DMS 273 treated with DMSO at 0.1 percent for 48 hours (cell line): ENCODE measurements around the gene CDS2.

ENCODE experiments used
- DNase-seq: peaks from one replicate; lab custom pipeline; 2025; lab: John Stamatoyannopoulos, UW

Gene CDS2

GRCh38 chr20:5212907-5213487 lies 86.2 kb downstream of the CDS2 start:
- DNase-seq = no peak

- DNase-seq = no peak
Observed at GRCh38 chr20:5214826-5215225, 88.0 kb downstream of the CDS2 start.

DNA sequence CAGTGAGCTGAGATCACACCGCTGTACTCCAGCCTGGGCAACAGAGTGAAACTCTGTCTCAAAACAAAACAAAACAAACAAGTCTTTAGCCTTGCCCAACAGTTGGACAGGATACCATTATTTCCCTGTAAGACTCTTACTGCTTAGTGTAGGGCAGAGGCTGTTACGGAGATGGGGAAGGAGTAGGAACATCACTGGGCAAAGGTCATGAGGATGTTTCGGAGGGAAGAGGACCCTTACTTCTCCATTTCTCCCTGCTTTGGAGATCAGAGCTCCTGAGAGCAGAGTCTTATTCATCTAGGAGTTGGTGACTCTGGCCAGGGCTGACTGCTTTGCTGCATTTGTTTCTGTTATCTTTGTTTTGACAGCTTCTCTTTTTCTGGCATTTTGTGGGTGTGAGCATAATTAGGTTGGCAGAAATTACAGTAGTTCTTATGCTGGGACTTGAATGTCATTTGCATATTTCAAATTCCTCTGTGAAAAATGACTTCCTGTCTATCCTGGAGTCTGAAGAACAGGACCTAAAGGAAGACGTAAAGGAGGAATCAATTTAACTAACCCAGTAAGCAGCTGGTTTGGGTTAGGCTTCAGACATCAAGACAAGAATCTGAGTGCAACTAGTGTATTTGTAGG lies 89.0 kb downstream of the CDS2 start:
- no peak for DNase-seq

- no peak for DNase-seq
Observed at GRCh38 chr20:5216663-5217062, 89.9 kb downstream of the CDS2 start.

GRCh38 chr20:5217616-5218015 lies 90.8 kb downstream of the CDS2 start:
- no peak for DNase-seq

DNA sequence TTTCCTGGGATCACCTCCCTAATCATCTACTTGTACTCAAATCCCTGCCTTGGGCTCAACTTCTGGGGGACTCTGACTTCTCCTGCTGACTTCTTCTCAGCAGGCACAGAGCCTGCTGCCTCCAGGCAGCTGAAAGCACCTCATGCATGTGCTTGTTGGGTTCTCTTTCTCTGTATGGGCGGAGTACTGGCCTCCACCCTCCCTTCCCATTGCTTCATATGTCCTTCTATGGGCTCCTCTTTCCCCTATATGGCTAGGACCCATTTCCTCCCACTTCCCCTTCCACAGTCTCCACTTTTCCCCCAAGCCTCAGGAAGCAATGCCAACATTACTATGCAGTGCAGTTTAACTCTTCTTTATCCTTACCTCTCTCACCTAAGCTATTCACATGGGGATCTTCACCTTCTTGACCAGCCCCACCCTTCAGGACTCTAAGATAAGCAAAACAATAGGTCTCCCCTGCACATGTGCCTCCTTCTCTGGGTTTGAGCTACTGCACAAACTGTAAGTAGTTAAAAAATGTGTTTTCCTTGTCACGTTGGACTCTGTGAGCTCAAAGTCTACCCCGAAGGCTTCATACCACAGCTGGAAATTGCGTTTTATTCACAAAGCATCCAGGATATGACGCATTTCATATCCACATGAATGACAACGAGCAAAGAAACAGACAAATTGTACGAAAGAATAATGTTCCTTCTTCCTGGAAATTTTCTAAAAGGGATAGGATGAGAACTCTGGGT lies 93.7 kb downstream of the CDS2 start:
- DNase-seq = no peak

DNA sequence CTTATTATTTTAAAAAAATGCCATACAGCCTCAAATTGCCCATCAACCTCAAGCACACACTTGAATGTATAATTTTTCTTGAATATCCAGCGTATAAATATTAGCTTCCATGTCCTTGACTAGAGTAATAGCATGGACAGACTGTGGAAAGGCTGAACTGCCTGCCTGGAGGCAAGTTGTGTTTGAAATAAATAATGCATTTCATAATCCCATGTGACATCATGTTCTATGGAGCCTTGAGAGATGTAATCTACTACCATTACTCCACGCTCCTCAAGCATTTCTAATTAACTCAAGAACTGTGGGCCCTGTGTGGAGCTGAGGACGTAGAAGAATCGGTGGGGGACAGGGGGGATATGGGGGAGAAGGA lies 94.2 kb downstream of the CDS2 start:
- DNase-seq = no peak

DNA sequence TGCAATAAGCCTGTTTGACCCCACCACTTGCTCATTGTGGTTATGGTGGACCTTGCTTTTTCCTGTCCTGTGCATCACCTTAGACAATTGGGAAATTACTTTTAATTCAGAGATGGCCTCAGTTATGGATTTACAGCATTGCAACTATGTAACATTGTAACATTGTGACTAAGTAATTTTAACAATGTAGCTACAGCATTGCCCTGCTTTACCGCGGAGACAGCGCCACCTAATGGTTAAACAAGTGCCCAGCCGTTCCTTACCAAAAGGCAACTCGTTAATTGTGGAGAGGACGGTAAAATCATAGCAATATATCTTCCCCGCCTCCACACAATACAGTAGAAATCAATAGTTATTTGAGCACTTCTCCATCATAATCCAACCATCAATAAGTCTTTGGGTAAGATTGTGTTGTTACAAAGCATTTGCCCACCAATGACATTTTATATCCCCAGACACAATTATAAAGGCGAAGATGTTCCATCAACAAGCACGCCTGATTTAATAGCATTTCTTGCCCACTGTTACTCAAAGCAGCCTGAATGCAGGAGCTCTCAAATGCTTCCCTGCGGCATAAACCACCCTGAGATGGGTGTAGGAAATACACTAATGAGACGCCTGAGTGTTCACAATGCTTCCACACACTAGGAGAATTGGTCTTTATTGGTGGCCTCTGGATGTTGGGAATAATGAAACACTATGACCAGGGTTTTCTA lies 96.3 kb downstream of the CDS2 start:
- peak; percentile 0 for DNase-seq

GRCh38 chr20:5230544-5230943 lies 103.7 kb downstream of the CDS2 start:
- DNase-seq = no peak

DNA sequence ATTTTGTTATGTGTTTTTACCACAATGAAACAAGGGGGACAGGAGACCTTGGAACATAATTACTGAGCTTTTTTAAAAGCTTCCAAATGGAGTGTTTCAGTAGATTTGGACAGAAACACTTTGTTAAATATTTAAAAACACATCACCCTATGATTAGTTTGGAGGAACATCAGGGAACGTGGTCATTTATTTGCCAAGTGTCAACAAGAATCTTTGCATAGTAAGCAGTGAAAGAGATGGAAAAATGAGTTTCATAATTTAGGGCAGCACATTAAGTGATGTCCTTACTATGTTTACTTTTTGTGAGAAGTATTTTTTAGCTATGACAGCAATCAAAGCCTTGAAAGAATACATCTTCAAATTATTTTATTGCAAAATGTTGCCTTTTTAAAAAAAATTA lies 107.3 kb downstream of the CDS2 start:
- no peak for DNase-seq

GRCh38 chr20:5234978-5235377 lies 108.2 kb downstream of the CDS2 start:
- DNase-seq = no peak
